ENCODE results near the gene PLEKHG4.

The PLEKHG4 gene

GRCh38 chr16:67311607-67312488 is 32.5 kb downstream of the PLEKHG4 start:
- TF ChIP-seq JUND (IDR thresholded peaks at IDR 0.05; ENCODE audit: low read depth): no peak
- in situ Hi-C loops (cut with HindIII; ENCODE audit: low pct_unique_long_range_greater_than_20kb, low sequenced_read_pairs): no loop called here
- DNase-seq (ENCODE audit: low read depth in 1 of 2, low spot score in 1 of 2): peak in 1 of 2 experiments; percentile 35

GRCh38 chr16:67312719-67313118 is 33.4 kb downstream of the PLEKHG4 start:
- in situ Hi-C loops (cut with HindIII; ENCODE audit: low pct_unique_long_range_greater_than_20kb, low sequenced_read_pairs): no loop called here
- peak in 1 of 2 experiments; percentile 84 for DNase-seq (ENCODE audit: low read depth in 1 of 2, low spot score in 1 of 2)
- no peak for TF ChIP-seq JUND (IDR thresholded peaks at IDR 0.05; ENCODE audit: low read depth)

GRCh38 chr16:67317853-67318252 is 38.5 kb downstream of the PLEKHG4 start:
- DNase-seq (ENCODE audit: low read depth in 1 of 2, low spot score in 1 of 2): peak in 1 of 2 experiments; percentile 65
- in situ Hi-C loops (cut with HindIII; ENCODE audit: low pct_unique_long_range_greater_than_20kb, low sequenced_read_pairs): no loop called here
- no peak for TF ChIP-seq JUND (IDR thresholded peaks at IDR 0.05; ENCODE audit: low read depth)

GRCh38 chr16:67326115-67326471 is 46.8 kb downstream of the PLEKHG4 start:
- in situ Hi-C loops (cut with HindIII; ENCODE audit: low pct_unique_long_range_greater_than_20kb, low sequenced_read_pairs): no loop called here
- no peak for DNase-seq (ENCODE audit: low read depth in 1 of 2, low spot score in 1 of 2)
- TF ChIP-seq JUND (IDR thresholded peaks at IDR 0.05; ENCODE audit: low read depth): no peak

GRCh38 chr16:67326472-67327309 is 47.4 kb downstream of the PLEKHG4 start, which contains the start of the genes KCTD19 and LRRC36:
Gene KCTD19 (minus strand): TSS chr16:67326741. CDS start chr16:67326707, 34 bp downstream.
Gene LRRC36 (plus strand): TSS chr16:67326815. CDS start chr16:67326863, 48 bp downstream.
- DNase-seq (ENCODE audit: low read depth in 1 of 2, low spot score in 1 of 2): no peak
- TF ChIP-seq JUND (IDR thresholded peaks at IDR 0.05; ENCODE audit: low read depth): no peak
- in situ Hi-C loops (cut with HindIII; ENCODE audit: low pct_unique_long_range_greater_than_20kb, low sequenced_read_pairs): no loop called here

GRCh38 chr16:67327743-67328142 is 48.4 kb downstream of the PLEKHG4 start:
- in situ Hi-C loops (cut with HindIII; ENCODE audit: low pct_unique_long_range_greater_than_20kb, low sequenced_read_pairs): no loop called here
- TF ChIP-seq JUND (IDR thresholded peaks at IDR 0.05; ENCODE audit: low read depth): no peak
- no peak for DNase-seq (ENCODE audit: low read depth in 1 of 2, low spot score in 1 of 2)

GRCh38 chr16:67329901-67330300 is 50.6 kb downstream of the PLEKHG4 start:
- no peak for TF ChIP-seq JUND (IDR thresholded peaks at IDR 0.05; ENCODE audit: low read depth)
- in situ Hi-C loops (cut with HindIII; ENCODE audit: low pct_unique_long_range_greater_than_20kb, low sequenced_read_pairs): no loop called here
- no peak for DNase-seq (ENCODE audit: low read depth in 1 of 2, low spot score in 1 of 2)

- no peak for DNase-seq (ENCODE audit: low read depth in 1 of 2, low spot score in 1 of 2)
- TF ChIP-seq JUND (IDR thresholded peaks at IDR 0.05; ENCODE audit: low read depth): no peak
- in situ Hi-C loops (cut with HindIII; ENCODE audit: low pct_unique_long_range_greater_than_20kb, low sequenced_read_pairs): no loop called here
These were observed 54.0 kb downstream of the PLEKHG4 start for GRCh38 chr16:67333315-67333714.

- DNase-seq (ENCODE audit: low read depth in 1 of 2, low spot score in 1 of 2): peak in 1 of 2 experiments; percentile 86
- TF ChIP-seq JUND (IDR thresholded peaks at IDR 0.05; ENCODE audit: low read depth): no peak
- in situ Hi-C loops (cut with HindIII; ENCODE audit: low pct_unique_long_range_greater_than_20kb, low sequenced_read_pairs): no loop called here
These were observed 56.8 kb downstream of the PLEKHG4 start for GRCh38 chr16:67336116-67336515.

GRCh38 chr16:67336648-67337047 is 57.3 kb downstream of the PLEKHG4 start:
- TF ChIP-seq JUND (IDR thresholded peaks at IDR 0.05; ENCODE audit: low read depth): no peak
- in situ Hi-C loops (cut with HindIII; ENCODE audit: low pct_unique_long_range_greater_than_20kb, low sequenced_read_pairs): no loop called here
- DNase-seq (ENCODE audit: low read depth in 1 of 2, low spot score in 1 of 2): no peak

Measured in T47D (cell line).